Adrenal gland (tissue), 12 donors: ENCODE results near the gene BOC. TPM values are rescaled to one million over a fixed set of nuclear protein-coding genes. Genes with fewer than 3 reads are reported as not detected.

Source experiments
- DNase-seq, 7 donors: peaks; one replicate each; pipeline ENCODE4 v3.0.0-alpha.2; 2019 to 2020
- H3K27ac ChIP-seq, 5 donors: fragments of 200-600 bp; sonication (generic) in 4 of 5; 1 replicate in 3 of 5; 2 replicates in 2 of 5; pipeline versions ENCODE4 v1.5.1 to v1.8.0; 2016 to 2020; ENCODE audit warnings: mild to moderate bottlenecking in 1 of 5
- H3K27me3 ChIP-seq: fragments of 200-600 bp; 2 replicates; pipeline ENCODE4 v1.8.0; 2021
- H3K36me3 ChIP-seq, 2 donors: fragments of 200-600 bp; replicated peaks in 1 of 2; 1 replicate in 1 of 2; 2 replicates in 1 of 2; pipeline versions ENCODE4 v1.5.1 to v1.8.0; 2018 to 2022
- H3K4me1 ChIP-seq, 2 donors: fragments of 200-600 bp; replicated peaks in 1 of 2; 1 replicate in 1 of 2; 2 replicates in 1 of 2; pipeline versions ENCODE4 v1.5.1 to v1.8.0; 2018 to 2021
- H3K4me3 ChIP-seq, 4 donors: fragments of 200-600 bp; sonication (generic) in 3 of 4; one replicate each; pipeline ENCODE4 v1.5.1; 2016 to 2018
- H3K9me3 ChIP-seq, 3 donors: fragments of 200-600 bp; sonication (generic) in 1 of 3; replicated peaks in 1 of 3; 1 replicate in 2 of 3; 2 replicates in 1 of 3; pipeline versions ENCODE4 v1.5.1 to v1.8.0; 2016 to 2021
- POLR2A ChIP-seq, 2 donors: fragments of 450-650 bp; IDR thresholded peaks; one replicate each; pipeline ENCODE4 v1.6.1; 2017; ENCODE audit warnings: antibody characterized with exemption in 2 of 2, mild to moderate bottlenecking in 2 of 2, moderate library complexity in 1 of 2
- WGBS, 4 donors: extraction: QIAGEN DNeasy Blood & Tissue Kit in 2 of 4; methylation state at CpG; one replicate each; pipeline versions ENCODE4 v1.1.5 to v1.1.7; 2013 to 2017; 5-methylcytosine and 5-hydroxymethylcytosine counted together
- intact Hi-C, 2 donors: fragments of 100-400 bp; cut with DNase I; formaldehyde crosslinking; loops; one replicate each; pipeline versions ENCODE4 v1.14.1 to v1.15.0; 2022 to 2023
- polyA plus RNA-seq, 3 donors: library from polyadenylated mRNA; stranded (reverse); fragments of 200-250 nt in 2 of 3; fragments of 350-450 nt in 1 of 3; fragmentation: Illumina TruSeq in 1 of 3; extraction: RNeasy Lipid Tissue Mini Kit (QIAGEN cat#74804) in 1 of 3; gene quantifications; one replicate each; pipeline ENCODE4 v1.2.3, GENCODE V29; 2013 to 2014
- total RNA-seq, 9 donors: library from RNA; depleted of rRNA in 4 of 9; stranded (reverse); fragments of >200 nt in 4 of 9; fragments of 120-200 nt in 1 of 9; fragmentation: NEBNext Ultra II Directional in 1 of 9; extraction: Animal tissue kit (Norgen Biotek cat#: 25700) in 1 of 9; gene quantifications; one replicate each; pipeline versions ENCODE4 v1.1.0 to v1.2.4, GENCODE V29; 2013 to 2023
- TF ChIP-seq, protein P1 (sequence below), 6 experiments: fragments of 450-650 bp in 4 of 6; fragments of 200-600 bp in 2 of 6; sonication (generic) in 1 of 6; IDR thresholded peaks; 1 replicate in 5 of 6; 2 replicates in 1 of 6; pipeline versions ENCODE4 v1.5.1 to v1.8.0; 2016 to 2021; ENCODE audit warnings: antibody characterized with exemption in 6 of 6, mild to moderate bottlenecking in 2 of 6, moderate library complexity in 1 of 6
- donor health status: healthy with polysubstance abuse.
- donor health status: Bipolar disorder and iron deficiency.
- donor health status: DM: yes; HTN: yes; CAD: no.
- donor health status: DM: no; HTN: no; CAD: no.
- donor health status: DM: no; HTN: no; CAD: no.
- donor health status: DM: yes; HTN: yes; CAD: no.

Gene BOC
- total and polyA plus RNA-seq, 12 donors, result 1.9 to 22.3 (median 9.5) TPM

DNA sequence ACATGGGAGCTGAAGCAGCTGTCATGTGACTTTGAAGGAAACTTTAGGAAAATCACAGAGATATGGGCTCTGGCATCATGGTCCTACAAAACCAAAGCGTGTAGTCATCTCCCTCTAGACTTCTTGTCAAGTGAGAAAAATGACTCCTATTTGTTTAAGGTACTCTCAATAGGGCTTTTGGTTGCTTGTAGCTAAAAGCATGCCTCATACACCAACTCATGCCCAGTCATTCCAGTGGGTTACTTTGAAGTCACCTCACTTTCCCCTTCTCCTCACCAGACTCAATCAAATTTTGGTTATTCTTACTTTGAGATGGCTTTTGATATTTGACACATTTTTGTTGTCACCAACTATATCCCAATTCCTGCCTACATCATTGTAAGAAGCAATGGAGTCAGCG is 81.6 kb downstream of the BOC start:
- intact Hi-C loops, result loop anchor here in 1 of 2 donors (5.0 kb wide), 1 partner anchor 161 kb away; no protein-coding TSS in a partner anchor
- Histone ChIP-seq H3K27me3 (no peaks in the 10 kb centered on the region), H3K9me3 (no peaks in the 10 kb centered on the region), H3K4me1 (peaks cover 0 to under 1% of the 10 kb centered on the region in 2 donors), H3K4me3 (no peak overlapping the region), H3K36me3 (no peaks in the 10 kb centered on the region), H3K27ac (no peak overlapping the region)
- WGBS, 4 donors, result 90 to 95% (median 94%) methylated on average over 2 of the region's 2 CpGs
- TF ChIP-seq, protein P1, sequence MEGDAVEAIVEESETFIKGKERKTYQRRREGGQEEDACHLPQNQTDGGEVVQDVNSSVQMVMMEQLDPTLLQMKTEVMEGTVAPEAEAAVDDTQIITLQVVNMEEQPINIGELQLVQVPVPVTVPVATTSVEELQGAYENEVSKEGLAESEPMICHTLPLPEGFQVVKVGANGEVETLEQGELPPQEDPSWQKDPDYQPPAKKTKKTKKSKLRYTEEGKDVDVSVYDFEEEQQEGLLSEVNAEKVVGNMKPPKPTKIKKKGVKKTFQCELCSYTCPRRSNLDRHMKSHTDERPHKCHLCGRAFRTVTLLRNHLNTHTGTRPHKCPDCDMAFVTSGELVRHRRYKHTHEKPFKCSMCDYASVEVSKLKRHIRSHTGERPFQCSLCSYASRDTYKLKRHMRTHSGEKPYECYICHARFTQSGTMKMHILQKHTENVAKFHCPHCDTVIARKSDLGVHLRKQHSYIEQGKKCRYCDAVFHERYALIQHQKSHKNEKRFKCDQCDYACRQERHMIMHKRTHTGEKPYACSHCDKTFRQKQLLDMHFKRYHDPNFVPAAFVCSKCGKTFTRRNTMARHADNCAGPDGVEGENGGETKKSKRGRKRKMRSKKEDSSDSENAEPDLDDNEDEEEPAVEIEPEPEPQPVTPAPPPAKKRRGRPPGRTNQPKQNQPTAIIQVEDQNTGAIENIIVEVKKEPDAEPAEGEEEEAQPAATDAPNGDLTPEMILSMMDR (IDR thresholded peaks at IDR 0.05), result no peak
- no peak for TF ChIP-seq POLR2A (IDR thresholded peaks at IDR 0.05)
- no peak for DNase-seq

GRCh38 chr3:113293348-113293747 is 82.0 kb downstream of the BOC start:
- WGBS, 4 donors, result 70 to 95% (median 83%) methylated on average over 1 of the region's 1 CpG
- Histone ChIP-seq H3K27me3 (no peaks in the 10 kb centered on the region), H3K4me1 (no peaks in the 10 kb centered on the region), H3K27ac (no peak overlapping the region), H3K9me3 (no peaks in the 10 kb centered on the region), H3K4me3 (no peak overlapping the region), H3K36me3 (no peaks in the 10 kb centered on the region)
- intact Hi-C loops, result loop anchor here in 1 of 2 donors (5.0 kb wide), 1 partner anchor 161 kb away; no protein-coding TSS in a partner anchor
- TF ChIP-seq, protein P1 (IDR thresholded peaks at IDR 0.05), result no peak
- TF ChIP-seq POLR2A (IDR thresholded peaks at IDR 0.05), result no peak
- DNase-seq, result no peak

DNA sequence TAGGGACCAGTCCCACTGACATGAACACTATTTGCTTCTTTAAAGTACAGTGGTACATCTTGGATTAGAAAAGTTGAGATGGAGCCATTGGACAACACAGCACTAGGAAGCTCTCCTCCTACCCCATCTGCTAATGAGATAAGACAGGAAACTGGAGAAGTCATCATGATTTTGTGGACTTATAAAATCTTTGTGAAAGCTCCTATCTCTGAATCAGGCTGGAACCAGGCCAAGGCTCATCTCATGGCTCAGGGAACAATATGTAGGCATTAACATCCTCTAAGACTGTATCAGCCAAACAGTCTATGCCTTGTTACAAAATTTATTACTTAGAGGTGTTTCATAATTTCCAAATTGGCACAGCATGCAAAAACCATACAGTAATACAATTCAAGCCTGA is 84.1 kb downstream of the BOC start:
- Histone ChIP-seq H3K36me3 (no peaks in the 10 kb centered on the region), H3K27ac (no peak overlapping the region), H3K4me1 (no peaks in the 10 kb centered on the region), H3K4me3 (no peak overlapping the region), H3K27me3 (no peaks in the 10 kb centered on the region), H3K9me3 (no peaks in the 10 kb centered on the region)
- DNase-seq, result no peak
- TF ChIP-seq, protein P1 (IDR thresholded peaks at IDR 0.05), result no peak
- no peak for TF ChIP-seq POLR2A (IDR thresholded peaks at IDR 0.05)
- intact Hi-C loops, result no loop called here

- no peaks in the 10 kb centered on the region for H3K9me3 ChIP-seq
- no peaks in the 10 kb centered on the region for H3K36me3 ChIP-seq
- WGBS, 4 donors, result 78 to 86% (median 82%) methylated on average over 2 of the region's 2 CpGs
- intact Hi-C loops, result no loop called here
- H3K4me3 ChIP-seq, result no peak overlapping the region
- no peaks in the 10 kb centered on the region for H3K4me1 ChIP-seq
- TF ChIP-seq, protein P1 (IDR thresholded peaks at IDR 0.05), result no peak
- no peak overlapping the region for H3K27ac ChIP-seq
- no peak for DNase-seq
- H3K27me3 ChIP-seq, result no peaks in the 10 kb centered on the region
Observed at GRCh38 chr3:113297287-113297686, 85.9 kb downstream of the BOC start.
